Vagina (tissue), 2 donors: ENCODE results near the gene IL7R. TPM values are rescaled to one million over a fixed set of nuclear protein-coding genes. Genes with fewer than 3 reads are reported as not detected.

Experiments used
- DNase-seq, 2 donors: peaks; one replicate each; pipeline ENCODE4 v3.0.0-alpha.2; 2017; ENCODE audit errors: extremely low spot score in 2 of 2
- H3K27ac ChIP-seq: fragments of 200-600 bp; sonication (generic); one replicate; pipeline ENCODE4 v1.5.1; 2019
- H3K27me3 ChIP-seq: fragments of 200-600 bp; sonication (generic); one replicate; pipeline ENCODE4 v1.5.1; 2019
- H3K36me3 ChIP-seq, 2 donors: fragments of 200-600 bp; sonication (generic); one replicate each; pipeline ENCODE4 v1.5.1; 2017 to 2019
- H3K4me1 ChIP-seq: fragments of 200-600 bp; sonication (generic); one replicate; pipeline ENCODE4 v1.5.1; 2019
- H3K4me3 ChIP-seq, 2 donors: fragments of 200-600 bp; sonication (generic); 1 replicate in 1 of 2; 2 replicates in 1 of 2; pipeline ENCODE4 v1.5.1; 2016 to 2019
- H3K9me3 ChIP-seq: fragments of 200-600 bp; sonication (generic); one replicate; pipeline ENCODE4 v1.5.1; 2019
- POLR2A ChIP-seq, 2 donors: fragments of 450-650 bp; IDR thresholded peaks; one replicate each; pipeline ENCODE4 v1.6.1; 2017; ENCODE audit warnings: antibody characterized with exemption in 2 of 2, mild to moderate bottlenecking in 2 of 2, moderate library complexity in 2 of 2
- POLR2AphosphoS5 ChIP-seq, 2 donors: sonication (generic); formaldehyde crosslinking; IDR thresholded peaks; one replicate each; pipeline ENCODE4 v1.9.0; 2017; ENCODE audit warnings: antibody characterized with exemption in 2 of 2, mild to moderate bottlenecking in 2 of 2, low read depth in 1 of 2; ENCODE audit not compliant: insufficient read depth in 1 of 2
- intact Hi-C: fragments of 100-400 bp; cut with DNase I; formaldehyde crosslinking; loops from one replicate; pipeline ENCODE4 v1.15.1; 2023
- total RNA-seq: library from RNA; depleted of rRNA; stranded (reverse); fragments of >200 nt; gene quantifications from one replicate; pipeline ENCODE4 v1.2.3, GENCODE V29; 2016
- TF ChIP-seq, protein P1 (sequence below), 3 experiments: fragments of 450-650 bp in 2 of 3; fragments of 200-600 bp in 1 of 3; sonication (generic) in 1 of 3; IDR thresholded peaks; one replicate each; pipeline ENCODE4 v1.5.1; 2017 to 2019; ENCODE audit warnings: antibody characterized with exemption in 3 of 3, mild to moderate bottlenecking in 2 of 3, moderate library complexity in 2 of 3

Gene IL7R
- total RNA-seq, 1 donor from 2014 or later, result 69.7 TPM

DNA sequence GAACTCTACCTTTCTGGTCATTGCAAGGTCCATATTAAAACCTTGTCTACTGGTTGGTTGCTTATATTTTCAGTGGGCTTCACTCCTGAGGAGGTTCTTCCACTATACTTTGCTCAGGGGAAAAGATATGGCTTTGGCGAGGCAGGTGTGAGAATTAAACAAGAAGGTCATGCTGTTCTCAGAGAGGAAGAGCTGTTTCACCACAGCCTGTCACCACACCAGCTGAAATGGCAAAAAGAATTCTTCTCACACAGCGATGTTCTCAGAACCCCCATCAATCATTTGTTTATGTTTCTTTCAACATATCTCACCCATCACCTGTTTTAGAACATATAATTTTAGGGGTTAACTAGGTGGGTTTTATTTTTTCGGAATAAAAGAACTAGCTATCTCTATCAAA lies 43.1 kb downstream of the IL7R start:
- TF ChIP-seq, protein P1, sequence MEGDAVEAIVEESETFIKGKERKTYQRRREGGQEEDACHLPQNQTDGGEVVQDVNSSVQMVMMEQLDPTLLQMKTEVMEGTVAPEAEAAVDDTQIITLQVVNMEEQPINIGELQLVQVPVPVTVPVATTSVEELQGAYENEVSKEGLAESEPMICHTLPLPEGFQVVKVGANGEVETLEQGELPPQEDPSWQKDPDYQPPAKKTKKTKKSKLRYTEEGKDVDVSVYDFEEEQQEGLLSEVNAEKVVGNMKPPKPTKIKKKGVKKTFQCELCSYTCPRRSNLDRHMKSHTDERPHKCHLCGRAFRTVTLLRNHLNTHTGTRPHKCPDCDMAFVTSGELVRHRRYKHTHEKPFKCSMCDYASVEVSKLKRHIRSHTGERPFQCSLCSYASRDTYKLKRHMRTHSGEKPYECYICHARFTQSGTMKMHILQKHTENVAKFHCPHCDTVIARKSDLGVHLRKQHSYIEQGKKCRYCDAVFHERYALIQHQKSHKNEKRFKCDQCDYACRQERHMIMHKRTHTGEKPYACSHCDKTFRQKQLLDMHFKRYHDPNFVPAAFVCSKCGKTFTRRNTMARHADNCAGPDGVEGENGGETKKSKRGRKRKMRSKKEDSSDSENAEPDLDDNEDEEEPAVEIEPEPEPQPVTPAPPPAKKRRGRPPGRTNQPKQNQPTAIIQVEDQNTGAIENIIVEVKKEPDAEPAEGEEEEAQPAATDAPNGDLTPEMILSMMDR (IDR thresholded peaks at IDR 0.05), result no peak
- TF ChIP-seq POLR2AphosphoS5 (IDR thresholded peaks at IDR 0.05; ENCODE audit: insufficient read depth in 1 of 2, low read depth in 1 of 2) (no peak), POLR2A (IDR thresholded peaks at IDR 0.05) (no peak)
- Histone ChIP-seq H3K4me1 (no peaks in the 10 kb centered on the region), H3K4me3 (no peak overlapping the region), H3K9me3 (no peaks in the 10 kb centered on the region), H3K27me3 (no peaks in the 10 kb centered on the region), H3K27ac (no peak overlapping the region), H3K36me3 (no peaks in the 10 kb centered on the region)
- no peak for DNase-seq
- intact Hi-C loops, result no loop called here

DNA sequence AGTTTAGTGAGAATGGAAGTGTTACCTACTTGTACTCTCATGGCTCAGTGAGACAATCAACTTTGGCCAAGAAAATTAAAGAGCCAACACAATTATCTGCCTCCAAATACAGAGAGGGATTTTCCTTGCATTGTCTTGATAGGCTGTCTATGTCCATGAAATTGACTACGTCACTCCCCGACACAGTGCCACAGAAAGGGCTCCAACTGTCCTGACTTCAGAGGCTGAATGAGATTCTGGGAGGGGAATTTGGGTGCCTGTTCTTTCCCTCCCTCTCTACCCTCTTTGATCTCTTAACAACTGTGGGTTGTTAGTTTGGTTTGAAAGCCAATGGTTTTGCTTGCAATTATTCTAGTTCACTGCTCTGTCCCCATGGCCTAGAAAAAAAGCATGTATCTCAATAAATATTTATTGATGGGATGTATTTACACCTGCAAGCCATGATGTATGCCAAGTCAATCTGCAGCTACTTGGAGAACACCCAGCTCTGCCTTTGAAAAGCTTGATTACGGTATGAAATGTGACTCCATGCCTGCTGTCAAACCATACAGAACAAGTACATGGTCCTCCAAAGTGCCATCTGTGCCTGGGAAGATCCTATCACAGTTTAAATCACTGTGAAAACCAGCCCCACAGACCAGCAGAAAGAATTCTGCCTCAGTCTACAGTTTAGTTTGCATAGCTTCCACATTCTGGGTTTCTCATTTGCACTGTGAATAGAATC lies 44.4 kb downstream of the IL7R start:
- intact Hi-C loops, result no loop called here
- TF ChIP-seq POLR2AphosphoS5 (IDR thresholded peaks at IDR 0.05; ENCODE audit: insufficient read depth in 1 of 2, low read depth in 1 of 2), result no peak
- TF ChIP-seq, protein P1 (IDR thresholded peaks at IDR 0.05), result no peak
- no peak for TF ChIP-seq POLR2A (IDR thresholded peaks at IDR 0.05)

DNA sequence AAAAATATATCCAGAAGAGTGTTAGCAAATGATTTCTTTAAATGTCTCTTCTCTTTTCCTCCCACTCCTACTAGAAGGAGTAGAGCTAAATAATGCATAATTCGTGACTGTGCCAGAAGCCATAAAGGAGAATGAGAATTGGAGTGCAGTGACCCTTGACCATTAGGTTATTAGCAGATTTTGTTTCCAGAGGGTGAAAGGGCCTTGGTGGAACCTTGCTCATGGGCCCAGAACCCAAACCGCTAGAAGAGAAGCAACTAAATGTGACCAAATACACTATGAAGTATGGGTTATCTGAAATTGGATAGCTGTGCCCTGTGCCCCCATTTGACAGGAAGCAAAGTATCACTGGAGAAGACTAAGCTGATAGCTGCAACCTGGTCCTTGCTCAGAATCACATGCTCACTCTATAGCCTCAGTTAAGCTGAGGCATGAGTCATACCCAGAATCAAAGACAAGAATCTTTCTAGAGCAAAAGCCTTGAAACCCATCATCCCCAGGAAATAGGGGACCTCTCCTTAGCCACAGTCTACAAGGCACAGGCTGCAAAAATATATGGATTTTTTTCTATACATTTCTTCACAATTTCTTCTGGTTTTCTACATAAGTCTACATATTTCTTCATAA lies 45.5 kb downstream of the IL7R start:
- H3K36me3 ChIP-seq, result no peaks in the 10 kb centered on the region
- TF ChIP-seq POLR2A (IDR thresholded peaks at IDR 0.05), result no peak
- no peak for TF ChIP-seq POLR2AphosphoS5 (IDR thresholded peaks at IDR 0.05; ENCODE audit: insufficient read depth in 1 of 2, low read depth in 1 of 2)
- TF ChIP-seq, protein P1 (IDR thresholded peaks at IDR 0.05), result no peak
- H3K27ac ChIP-seq, result no peak overlapping the region
- H3K4me1 ChIP-seq, result no peaks in the 10 kb centered on the region
- DNase-seq, result no peak
- no peaks in the 10 kb centered on the region for H3K9me3 ChIP-seq
- intact Hi-C loops, result no loop called here
- no peaks in the 10 kb centered on the region for H3K27me3 ChIP-seq
- no peak overlapping the region for H3K4me3 ChIP-seq

More for the DNA sequence above, 44.4 kb downstream of the IL7R start:
- Histone ChIP-seq H3K4me1 (no peaks in the 10 kb centered on the region), H3K9me3 (no peaks in the 10 kb centered on the region), H3K27ac (no peak overlapping the region), H3K27me3 (no peaks in the 10 kb centered on the region), H3K36me3 (no peaks in the 10 kb centered on the region), H3K4me3 (no peak overlapping the region)
- DNase-seq, result no peak

DNA sequence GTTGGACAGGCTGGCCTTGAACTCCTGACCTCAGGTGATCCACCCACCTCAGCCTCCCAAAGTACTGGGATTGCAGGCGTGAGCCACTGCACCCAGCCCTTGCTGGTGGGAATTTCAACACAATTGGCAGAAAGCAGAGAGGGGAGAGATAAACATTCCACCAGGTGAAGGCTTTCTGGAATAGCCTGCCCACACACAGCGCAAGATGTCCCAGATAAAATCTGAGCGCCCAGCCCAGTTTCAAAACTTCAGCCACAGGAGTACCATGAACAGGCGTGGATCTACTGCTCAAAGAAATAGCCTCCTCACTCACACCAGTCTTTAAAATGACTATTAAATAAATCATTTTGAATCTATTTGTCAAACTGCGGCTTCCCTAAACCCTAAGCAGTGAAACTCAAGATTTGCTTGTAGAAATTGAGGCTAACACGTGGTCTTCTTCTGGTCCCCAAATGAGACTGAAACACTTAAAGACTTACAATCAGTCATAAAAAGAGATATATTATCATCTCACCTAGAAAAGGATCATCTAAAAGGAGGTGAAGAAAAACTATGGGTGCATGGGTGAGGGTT lies 47.0 kb downstream of the IL7R start:
- H3K4me3 ChIP-seq, result no peak overlapping the region
- DNase-seq, result no peak
- intact Hi-C loops, result no loop called here

More for the DNA sequence above, 47.0 kb downstream of the IL7R start:
- no peaks in the 10 kb centered on the region for H3K4me1 ChIP-seq
- no peaks in the 10 kb centered on the region for H3K36me3 ChIP-seq
- H3K27ac ChIP-seq, result no peak overlapping the region
- TF ChIP-seq POLR2AphosphoS5 (IDR thresholded peaks at IDR 0.05; ENCODE audit: insufficient read depth in 1 of 2, low read depth in 1 of 2) (no peak), POLR2A (IDR thresholded peaks at IDR 0.05) (no peak)
- TF ChIP-seq, protein P1 (IDR thresholded peaks at IDR 0.05), result no peak
- H3K9me3 ChIP-seq, result no peaks in the 10 kb centered on the region
- H3K27me3 ChIP-seq, result no peaks in the 10 kb centered on the region
